T-cell (primary cell): ENCODE data around the gene FAM120AOS. TPM values are rescaled to one million over a fixed set of nuclear protein-coding genes. Genes with fewer than 3 reads are reported as not detected.

Experiments
- ATAC-seq, 4 experiments: fragments of 200-7000 bp in 3 of 4; fragments of 150-1000 bp in 1 of 4; cut with Tn5 transposase; replicated peaks in 1 of 4; 1 replicate in 3 of 4; 2 replicates in 1 of 4; pipeline ENCODE4 v1.10.0; 2021; ENCODE audit warnings: moderate library complexity in 3 of 4, mild to moderate bottlenecking in 2 of 4, moderate number of reproducible peaks in 1 of 4
- CTCF ChIA-PET, 2 donors: fragments of 300-600 bp; sonication (Branson Sonifier 250); formaldehyde crosslinking; loops; one replicate each; lab custom pipeline; 2022; ENCODE audit warnings: antibody characterized with exemption in 2 of 2; lab: Charles Lee
- POLR2A ChIA-PET, 2 donors: fragments of 300-600 bp; sonication (Branson Sonifier 250); formaldehyde crosslinking; loops; one replicate each; lab custom pipeline; 2022; ENCODE audit warnings: antibody characterized with exemption in 2 of 2; lab: Charles Lee
- DNase-seq, 35 experiments: peaks; one replicate each; pipeline versions ENCODE4 v3.0.0 to v3.0.0-alpha.2; 2013 to 2023
- H3K27ac ChIP-seq: one replicate; pipeline ENCODE4 v1.5.1; 2013; ENCODE audit warnings: low read length
- H3K27me3 ChIP-seq, 2 experiments: replicated peaks in 1 of 2; 1 replicate in 1 of 2; 2 replicates in 1 of 2; pipeline versions ENCODE4 v1.6.1 to v1.7.0; 2013; ENCODE audit warnings: low read length in 1 of 2, mixed read lengths in 1 of 2; ENCODE audit not compliant: control insufficient read depth in 2 of 2, insufficient read depth in 2 of 2; ENCODE audit errors: extremely low read depth in 1 of 2
- H3K36me3 ChIP-seq, 2 donors: 1 replicate in 1 of 2; 2 replicates in 1 of 2; pipeline versions ENCODE4 v1.6.1 to v1.7.0; 2013; ENCODE audit warnings: low read length in 1 of 2; ENCODE audit not compliant: control insufficient read depth in 2 of 2, insufficient read depth in 1 of 2; ENCODE audit errors: extremely low read depth in 1 of 2
- H3K4me1 ChIP-seq, 2 experiments: 1 replicate in 1 of 2; 2 replicates in 1 of 2; pipeline versions ENCODE4 v1.6.1 to v1.7.0; 2013; ENCODE audit warnings: low read length in 2 of 2, mixed read lengths in 1 of 2; ENCODE audit not compliant: insufficient read depth in 2 of 2, control insufficient read depth in 1 of 2; ENCODE audit errors: extremely low read depth in 1 of 2
- H3K4me3 ChIP-seq, 2 donors: 1 replicate in 1 of 2; 2 replicates in 1 of 2; pipeline versions ENCODE4 v1.5.1 to v1.7.0; 2013; ENCODE audit warnings: mild to moderate bottlenecking in 2 of 2, low read length in 1 of 2, moderate library complexity in 1 of 2; ENCODE audit not compliant: control insufficient read depth in 1 of 2; ENCODE audit errors: extremely low read depth in 1 of 2
- H3K9me3 ChIP-seq: 2 replicates; pipeline ENCODE4 v1.7.0; 2013
- H3K27ac Mint-ChIP-seq, 2 donors: one replicate each; pipeline ENCODE4 v1.8.0; 2020 to 2021; ENCODE audit warnings: mild to moderate bottlenecking in 2 of 2, mixed read lengths in 2 of 2
- H3K27me3 Mint-ChIP-seq, 2 donors: one replicate each; pipeline ENCODE4 v1.8.0; 2021 to 2022; ENCODE audit warnings: mixed read lengths in 2 of 2
- H3K36me3 Mint-ChIP-seq: one replicate; pipeline ENCODE4 v1.8.0; 2021; ENCODE audit warnings: mixed read lengths
- H3K4me1 Mint-ChIP-seq, 3 donors: one replicate each; pipeline ENCODE4 v1.8.0; 2020 to 2022; ENCODE audit warnings: mixed read lengths in 3 of 3, mild to moderate bottlenecking in 1 of 3
- H3K4me3 Mint-ChIP-seq, 3 donors: one replicate each; pipeline ENCODE4 v1.8.0; 2020 to 2022; ENCODE audit warnings: mild to moderate bottlenecking in 3 of 3, mixed read lengths in 3 of 3, moderate library complexity in 3 of 3
- H3K9me3 Mint-ChIP-seq, 3 donors: one replicate each; pipeline ENCODE4 v1.8.0; 2020 to 2022; ENCODE audit warnings: mixed read lengths in 3 of 3
- WGBS: methylation state at CpG from one replicate; pipeline ENCODE4 v1.1.5; 2013; ENCODE audit warnings: missing lambda C conversion rate; ENCODE audit not compliant: insufficient coverage; 5-methylcytosine and 5-hydroxymethylcytosine counted together
- total RNA-seq, 35 experiments: library from RNA in 6 of 35; stranded (reverse) in 6 of 35; fragments of 120-200 nt in 1 of 35; gene quantifications; one replicate each; pipeline versions ENCODE4 v1.2.1 to v1.2.4 and lab custom pipeline; 2013 to 2026

Gene FAM120AOS
- total RNA-seq, 5 donors from 2014 or later (not counting 1 experiment from before 2014, with no cell fraction given): 35.7 to 44.0 (median 41.4) TPM

DNA sequence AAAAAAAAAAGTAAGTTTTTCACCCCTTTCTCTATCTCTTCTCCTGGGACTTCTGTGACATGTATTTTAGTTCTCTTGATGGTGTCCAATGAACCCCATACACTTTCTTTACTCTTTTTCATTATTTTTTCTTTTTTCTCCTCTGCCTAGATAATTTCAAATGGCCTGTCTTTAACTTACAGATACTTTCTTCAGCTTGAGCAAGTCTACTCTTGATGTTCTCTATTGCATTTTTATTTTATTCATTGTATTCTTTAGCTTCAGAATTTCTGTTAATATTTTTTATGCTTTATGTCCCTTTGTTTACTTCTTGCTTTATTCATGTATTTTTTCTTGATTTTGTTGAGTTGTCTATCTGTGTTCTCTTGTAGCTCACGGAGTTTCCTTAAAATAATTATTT lies 34.4 kb downstream of the FAM120AOS start:
- WGBS: no CpG with 5 or more reads among the region's 1 CpG
- no peaks in the 10 kb centered on the region for H3K36me3 ChIP-seq
- CTCF ChIA-PET: interaction anchor here in 1 of 2 donors (0.6 kb wide), 1 partner anchor 11 kb away, joined by 3 read pairs; no protein-coding TSS in a partner anchor
- no peak overlapping the region for H3K4me3 Mint-ChIP-seq
- peaks cover 8% of the 10 kb centered on the region for H3K36me3 Mint-ChIP-seq
- DNase-seq: no peak
- H3K27ac Mint-ChIP-seq: no peak overlapping the region
- POLR2A ChIA-PET: no interaction called here
- H3K27me3 Mint-ChIP-seq: peaks cover 5 to 22% of the 10 kb centered on the region in 2 donors
- no peak overlapping the region for H3K4me3 ChIP-seq
- no peaks in the 10 kb centered on the region for H3K9me3 ChIP-seq
- H3K9me3 Mint-ChIP-seq: peaks cover 0 to 13% (median 7%) of the 10 kb centered on the region in 3 donors
- H3K27ac ChIP-seq: no peak overlapping the region
- peaks cover 0 to 17% of the 10 kb centered on the region in 2 experiments for H3K27me3 ChIP-seq
- no peaks in the 10 kb centered on the region for H3K4me1 Mint-ChIP-seq
- H3K4me1 ChIP-seq: no peaks in the 10 kb centered on the region
- no peak for ATAC-seq

DNA sequence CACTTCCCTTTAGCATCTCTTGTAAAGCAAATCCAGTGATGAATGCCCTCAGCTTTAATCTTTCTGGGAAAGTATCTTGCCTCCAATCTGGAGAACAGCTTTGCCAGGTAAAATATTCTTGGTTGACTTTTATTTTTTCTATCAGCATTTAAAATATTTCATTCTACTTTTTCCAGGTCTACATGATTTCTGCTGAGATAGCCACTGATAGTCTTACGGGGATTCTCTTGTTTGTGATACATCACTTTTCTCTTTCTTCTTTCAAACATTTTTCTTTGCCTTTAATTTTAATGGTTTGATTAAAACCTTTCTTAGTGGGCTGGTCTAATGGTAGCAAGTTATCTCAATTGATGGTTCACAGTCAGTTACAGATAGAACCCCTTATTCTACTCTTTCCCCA lies 35.8 kb downstream of the FAM120AOS start:
- Histone ChIP-seq H3K4me1 (no peaks in the 10 kb centered on the region), H3K4me3 (no peak overlapping the region), H3K36me3 (no peaks in the 10 kb centered on the region), H3K9me3 (no peaks in the 10 kb centered on the region), H3K27me3 (peaks cover 0 to 17% of the 10 kb centered on the region in 2 experiments), H3K27ac (no peak overlapping the region)
- Mint-ChIP-seq H3K36me3 (peaks cover 8% of the 10 kb centered on the region), H3K4me3 (no peak overlapping the region), H3K27me3 (peaks cover 0 to 20% of the 10 kb centered on the region in 2 donors), H3K9me3 (peaks cover 3 to 13% (median 7%) of the 10 kb centered on the region in 3 donors), H3K27ac (no peak overlapping the region), H3K4me1 (no peaks in the 10 kb centered on the region)
- POLR2A ChIA-PET: no interaction called here
- CTCF ChIA-PET: no interaction called here
- DNase-seq (no peak), ATAC-seq (no peak)
- no CpG with 5 or more reads among the region's 1 CpG for WGBS

DNA sequence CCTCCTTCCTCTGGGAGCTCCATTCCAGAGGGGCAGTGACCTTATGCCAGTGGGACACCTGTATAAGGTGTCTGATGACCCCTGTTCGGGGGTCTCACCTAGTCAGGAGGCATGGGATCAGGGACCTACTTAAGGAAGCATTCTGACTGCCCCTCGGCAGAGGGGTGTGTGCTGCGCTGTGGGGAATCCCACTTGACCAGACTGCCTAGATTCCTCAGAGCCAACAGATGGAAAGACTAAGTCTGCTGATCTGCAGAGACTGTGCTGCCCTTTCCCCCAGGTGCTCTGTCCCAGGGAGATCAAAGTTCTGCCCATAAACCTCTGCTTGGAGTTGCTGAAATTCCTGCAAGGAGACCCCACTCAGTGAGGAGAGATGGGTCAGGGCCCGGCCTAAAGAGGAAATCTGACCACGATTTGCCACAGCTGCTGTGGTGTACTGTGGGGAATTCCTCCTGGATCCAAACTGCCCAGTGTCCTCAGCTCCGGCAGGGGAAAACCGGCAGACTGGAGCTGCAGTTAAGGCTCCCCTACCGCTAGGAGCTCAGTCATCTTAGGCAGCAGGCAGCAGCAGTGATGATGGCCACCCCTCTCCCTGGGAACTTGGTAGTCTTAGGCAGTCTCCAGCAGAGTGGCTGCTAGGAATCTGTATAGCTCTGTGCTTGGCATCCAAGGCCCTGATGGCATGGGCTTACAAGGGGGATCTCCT lies 36.7 kb downstream of the FAM120AOS start:
- Histone ChIP-seq H3K27me3 (peaks cover 0 to 17% of the 10 kb centered on the region in 2 experiments), H3K36me3 (no peaks in the 10 kb centered on the region), H3K9me3 (no peaks in the 10 kb centered on the region), H3K4me1 (no peaks in the 10 kb centered on the region), H3K27ac (no peak overlapping the region), H3K4me3 (no peak overlapping the region)
- Mint-ChIP-seq H3K27me3 (peaks cover 0 to 20% of the 10 kb centered on the region in 2 donors), H3K27ac (no peak overlapping the region), H3K4me3 (no peak overlapping the region), H3K36me3 (peaks cover 8% of the 10 kb centered on the region), H3K4me1 (no peaks in the 10 kb centered on the region), H3K9me3 (peaks cover 3 to 13% (median 7%) of the 10 kb centered on the region in 3 donors)
- ATAC-seq (no peak), DNase-seq (no peak)
- CTCF ChIA-PET: no interaction called here
- POLR2A ChIA-PET: no interaction called here
- WGBS: 86% methylated on average over 8 of the region's 8 CpGs

DNA sequence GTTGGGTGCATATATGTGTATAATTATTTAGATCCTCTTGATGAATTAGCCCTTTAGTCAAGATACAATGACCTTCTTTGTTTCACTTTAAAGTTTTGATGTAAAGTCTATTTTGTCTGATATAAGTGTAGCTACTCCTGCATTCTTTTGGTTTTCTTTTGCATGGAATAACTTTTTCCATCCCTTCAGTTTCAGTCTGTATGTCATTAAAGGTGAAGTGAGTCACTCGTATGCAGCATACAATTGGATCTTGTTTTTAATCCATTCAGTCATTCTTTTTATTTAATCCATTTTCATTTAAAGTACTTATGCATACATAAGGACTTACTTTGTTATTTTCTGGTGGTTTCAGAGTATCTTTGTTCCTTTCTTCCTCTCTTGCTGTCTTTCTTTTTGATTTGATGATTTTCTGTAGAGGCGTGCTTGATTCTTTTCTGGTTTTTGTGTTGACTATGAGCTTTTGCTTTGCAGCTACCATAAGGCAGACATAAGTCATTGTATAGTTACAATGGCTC lies 38.1 kb downstream of the FAM120AOS start:
- WGBS: no CpG with 5 or more reads among the region's 2 CpGs

DNA sequence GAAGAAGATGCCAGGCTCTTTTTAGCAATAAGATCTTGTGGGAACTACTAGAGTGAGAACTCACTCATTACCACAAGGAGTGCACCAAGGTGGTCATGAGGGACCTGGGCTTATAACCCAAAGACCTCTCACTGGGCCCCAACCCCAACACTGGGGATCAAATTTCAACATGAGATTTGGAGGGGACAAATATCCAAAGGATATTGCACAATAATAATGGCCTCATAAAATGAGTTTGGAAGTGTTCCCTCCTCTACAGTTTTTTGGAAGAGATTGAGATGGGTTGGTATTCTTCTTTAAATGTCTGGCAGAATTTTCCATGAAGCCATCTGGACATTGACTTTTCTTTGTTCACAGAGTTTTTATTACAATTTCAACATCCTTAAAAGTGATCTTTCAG lies 39.9 kb downstream of the FAM120AOS start:
- Mint-ChIP-seq H3K36me3 (peaks cover 5% of the 10 kb centered on the region), H3K9me3 (peaks cover 0 to 6% (median 3%) of the 10 kb centered on the region in 3 donors), H3K27me3 (peaks cover 14 to 23% of the 10 kb centered on the region in 2 donors), H3K27ac (no peak overlapping the region), H3K4me3 (no peak overlapping the region), H3K4me1 (no peaks in the 10 kb centered on the region)
- H3K9me3 ChIP-seq: no peaks in the 10 kb centered on the region
- no peaks in the 10 kb centered on the region for H3K36me3 ChIP-seq
- DNase-seq: no peak
- ChIA-PET POLR2A (no interaction called here), CTCF (no interaction called here)
- peaks cover 0 to 11% of the 10 kb centered on the region in 2 experiments for H3K27me3 ChIP-seq
- ATAC-seq: no peak
- no peaks in the 10 kb centered on the region for H3K4me1 ChIP-seq
- H3K27ac ChIP-seq: no peak overlapping the region
- H3K4me3 ChIP-seq: no peak overlapping the region

More for the DNA sequence above, 38.1 kb downstream of the FAM120AOS start:
- Histone ChIP-seq H3K4me1 (no peaks in the 10 kb centered on the region), H3K36me3 (no peaks in the 10 kb centered on the region), H3K27ac (no peak overlapping the region), H3K27me3 (peaks cover 0 to 16% of the 10 kb centered on the region in 2 experiments), H3K4me3 (no peak overlapping the region), H3K9me3 (no peaks in the 10 kb centered on the region)
- DNase-seq (no peak), ATAC-seq (no peak)
- peaks cover 3 to 13% (median 7%) of the 10 kb centered on the region in 3 donors for H3K9me3 Mint-ChIP-seq
- CTCF ChIA-PET: no interaction called here
- no peaks in the 10 kb centered on the region for H3K4me1 Mint-ChIP-seq
- POLR2A ChIA-PET: interaction anchor here in 1 of 2 donors (0.7 kb wide), 1 partner anchor 1743 kb away, joined by 3 read pairs; no protein-coding TSS in a partner anchor
- peaks cover 5 to 26% of the 10 kb centered on the region in 2 donors for H3K27me3 Mint-ChIP-seq
- H3K4me3 Mint-ChIP-seq: no peak overlapping the region
- H3K36me3 Mint-ChIP-seq: peaks cover 8% of the 10 kb centered on the region
- no peak overlapping the region for H3K27ac Mint-ChIP-seq

DNA sequence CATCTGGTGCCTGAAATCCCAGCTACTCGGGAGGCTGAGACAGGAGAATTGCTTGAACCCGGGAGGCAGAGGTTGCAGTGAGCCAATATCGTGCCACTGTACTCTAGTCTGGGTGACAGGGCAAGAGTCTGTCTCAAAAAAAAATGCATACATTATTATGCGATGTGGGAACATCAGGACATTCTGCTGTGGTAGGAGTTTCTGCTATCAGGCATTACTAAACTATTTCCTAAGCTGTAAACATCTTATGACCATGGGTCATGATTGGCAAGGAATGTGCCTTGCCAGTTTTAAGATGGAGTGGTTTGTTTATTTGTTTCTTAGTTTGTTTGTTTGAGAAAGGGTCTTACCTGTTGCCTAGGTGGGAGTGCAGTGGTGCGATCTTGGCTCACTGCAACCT lies 47.0 kb downstream of the FAM120AOS start:
- 100% methylated on average over 3 of the region's 5 CpGs for WGBS

More for the DNA sequence above, 47.0 kb downstream of the FAM120AOS start:
- DNase-seq: no peak
- Mint-ChIP-seq H3K27me3 (peaks cover 11 to 24% of the 10 kb centered on the region in 2 donors), H3K4me3 (no peak overlapping the region), H3K4me1 (no peaks in the 10 kb centered on the region), H3K27ac (no peak overlapping the region), H3K9me3 (no peaks in the 10 kb centered on the region), H3K36me3 (no peaks in the 10 kb centered on the region)
- H3K27ac ChIP-seq: no peak overlapping the region
- H3K9me3 ChIP-seq: no peaks in the 10 kb centered on the region
- ATAC-seq: no peak
- H3K4me1 ChIP-seq: no peaks in the 10 kb centered on the region
- H3K4me3 ChIP-seq: no peak overlapping the region
- H3K36me3 ChIP-seq: no peaks in the 10 kb centered on the region
- H3K27me3 ChIP-seq: peaks cover 0 to 3% of the 10 kb centered on the region in 2 experiments
- ChIA-PET CTCF (no interaction called here), POLR2A (no interaction called here)
